Pancreas (tissue), 10 donors: ENCODE data around the gene ATP13A2. TPM values are rescaled to one million over a fixed set of nuclear protein-coding genes. Genes with fewer than 3 reads are reported as not detected.

Experiments used
- ATAC-seq, 4 donors: fragments of 200-7000 bp; cut with Tn5 transposase; one replicate each; pipeline versions ENCODE4 v1.8.0 to v1.9.1; 2020; ENCODE audit warnings: mild to moderate bottlenecking in 4 of 4, moderate library complexity in 4 of 4
- DNase-seq, 6 donors: peaks; one replicate each; pipeline ENCODE4 v3.0.0-alpha.2; 2020
- FAIRE-seq: peaks from 2 replicates; lab custom pipeline; 2012; peaks lifted over from hg19 to GRCh38; lab: Jason Lieb, UNC
- H3K27ac ChIP-seq, 4 donors: fragments of 200-600 bp; sonication (generic); 1 replicate in 3 of 4; 2 replicates in 1 of 4; pipeline versions ENCODE4 v1.5.0 to v1.8.0; 2020
- H3K27me3 ChIP-seq, 4 donors: fragments of 200-600 bp; one replicate each; pipeline ENCODE4 v1.8.0; 2021
- H3K36me3 ChIP-seq, 3 donors: fragments of 200-600 bp; sonication (generic) in 1 of 3; one replicate each; pipeline versions ENCODE4 v1.5.0 to v1.8.0; 2020 to 2021
- H3K4me1 ChIP-seq, 3 donors: fragments of 200-600 bp; one replicate each; pipeline ENCODE4 v1.8.0; 2021
- H3K4me3 ChIP-seq, 4 donors: fragments of 200-600 bp; sonication (generic) in 2 of 4; one replicate each; pipeline versions ENCODE4 v1.5.0 to v1.8.0; 2020 to 2021
- H3K9me3 ChIP-seq, 4 donors: fragments of 200-600 bp; one replicate each; pipeline ENCODE4 v1.8.0; 2021
- WGBS, 2 donors: extraction: QIAGEN DNeasy Blood & Tissue Kit; methylation state at CpG; one replicate each; pipeline ENCODE4 v1.1.7; 2013; 5-methylcytosine and 5-hydroxymethylcytosine counted together
- intact Hi-C, 3 donors: fragments of 100-400 bp; cut with DNase I; formaldehyde crosslinking; loops; one replicate each; pipeline versions ENCODE4 v1.11.1 to v1.14.2; 2022
- polyA plus RNA-seq, 2 donors: library from polyadenylated mRNA; stranded (reverse); fragments of 200-250 nt; gene quantifications; one replicate each; pipeline ENCODE4 v1.2.3, GENCODE V29; 2013
- total RNA-seq, 6 donors: library from RNA; stranded (reverse); fragmentation: NEBNext Ultra II Directional in 4 of 6; extraction: Animal tissue kit (Norgen Biotek cat#: 25700) in 4 of 6; gene quantifications; one replicate each; pipeline versions ENCODE4 v1.2.1 to v1.2.4, GENCODE V29; 2021 to 2023
- TF ChIP-seq, protein P1 (sequence below), 4 donors: fragments of 200-600 bp; sonication (generic) in 3 of 4; IDR thresholded peaks; one replicate each; pipeline versions ENCODE4 v1.5.0 to v1.8.0; 2021; ENCODE audit warnings: antibody characterized with exemption in 4 of 4
- donor health status: healthy with polysubstance abuse.
- donor health status: DM: no; HTN: no; CAD: no; lungs with moderate emphysema.
- donor health status: DM: no; HTN: no; CAD: no.
- donor health status: control.
- donor health status: control.
- donor health status: Bipolar disorder and iron deficiency.
- donor health status: DM: yes; HTN: yes; CAD: no.
- donor health status: DM: no; HTN: no; CAD: no.
- donor health status: DM: no; HTN: no; CAD: no.
- donor health status: DM: yes; HTN: yes; CAD: no.

Gene ATP13A2
- total and polyA plus RNA-seq, 8 donors, result 33.2 to 64.1 (median 47.8) TPM

DNA sequence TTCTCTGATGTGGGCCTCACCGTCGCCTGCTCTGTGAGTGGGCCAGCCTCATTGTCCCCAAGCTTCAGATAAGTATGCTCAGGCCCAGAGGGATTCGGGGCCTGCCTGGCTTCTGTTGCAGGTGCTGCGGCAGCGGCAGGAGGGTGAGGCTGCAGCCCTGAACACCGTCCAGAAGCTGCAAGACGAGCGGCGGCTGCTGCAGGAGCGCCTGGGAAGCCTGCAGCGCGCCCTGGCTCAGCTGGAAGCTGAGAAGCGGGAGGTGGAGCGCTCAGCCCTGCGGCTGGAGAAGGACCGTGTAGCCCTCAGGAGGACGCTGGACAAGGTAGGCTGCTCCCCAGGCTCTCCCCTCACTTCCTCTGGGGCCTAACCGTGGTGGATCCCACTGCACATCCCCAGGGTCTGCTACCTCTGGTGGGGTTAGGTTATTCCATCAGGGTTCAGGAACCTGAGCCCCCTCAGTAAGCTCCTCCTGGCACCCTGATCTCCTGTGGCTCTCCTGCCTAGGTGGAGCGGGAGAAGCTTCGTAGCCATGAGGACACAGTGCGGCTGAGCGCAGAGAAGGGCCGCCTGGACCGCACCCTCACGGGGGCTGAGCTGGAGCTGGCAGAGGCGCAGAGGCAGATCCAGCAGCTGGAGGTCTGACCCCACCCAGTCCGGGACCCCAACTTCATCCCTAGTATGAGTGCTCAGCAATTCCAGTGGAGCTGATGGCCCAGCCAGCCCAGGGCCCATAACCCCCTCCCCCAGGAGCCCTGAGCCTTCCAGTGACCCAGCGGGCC lies 41.4 kb downstream of the ATP13A2 start:
- Histone ChIP-seq H3K4me1 (no peaks in the 10 kb centered on the region), H3K27me3 (no peaks in the 10 kb centered on the region), H3K4me3 (no peak overlapping the region), H3K9me3 (no peaks in the 10 kb centered on the region), H3K27ac (no peak overlapping the region), H3K36me3 (peaks cover 0 to 17% (median 0%) of the 10 kb centered on the region in 3 donors)
- FAIRE-seq (no peak), DNase-seq (no peak), ATAC-seq (no peak)
- TF ChIP-seq, protein P1, sequence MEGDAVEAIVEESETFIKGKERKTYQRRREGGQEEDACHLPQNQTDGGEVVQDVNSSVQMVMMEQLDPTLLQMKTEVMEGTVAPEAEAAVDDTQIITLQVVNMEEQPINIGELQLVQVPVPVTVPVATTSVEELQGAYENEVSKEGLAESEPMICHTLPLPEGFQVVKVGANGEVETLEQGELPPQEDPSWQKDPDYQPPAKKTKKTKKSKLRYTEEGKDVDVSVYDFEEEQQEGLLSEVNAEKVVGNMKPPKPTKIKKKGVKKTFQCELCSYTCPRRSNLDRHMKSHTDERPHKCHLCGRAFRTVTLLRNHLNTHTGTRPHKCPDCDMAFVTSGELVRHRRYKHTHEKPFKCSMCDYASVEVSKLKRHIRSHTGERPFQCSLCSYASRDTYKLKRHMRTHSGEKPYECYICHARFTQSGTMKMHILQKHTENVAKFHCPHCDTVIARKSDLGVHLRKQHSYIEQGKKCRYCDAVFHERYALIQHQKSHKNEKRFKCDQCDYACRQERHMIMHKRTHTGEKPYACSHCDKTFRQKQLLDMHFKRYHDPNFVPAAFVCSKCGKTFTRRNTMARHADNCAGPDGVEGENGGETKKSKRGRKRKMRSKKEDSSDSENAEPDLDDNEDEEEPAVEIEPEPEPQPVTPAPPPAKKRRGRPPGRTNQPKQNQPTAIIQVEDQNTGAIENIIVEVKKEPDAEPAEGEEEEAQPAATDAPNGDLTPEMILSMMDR (IDR thresholded peaks at IDR 0.05), result no peak
- intact Hi-C loops, result no loop called here
- 94 to 95% methylated on average over 28 of the region's 28 CpGs for WGBS, 2 donors

DNA sequence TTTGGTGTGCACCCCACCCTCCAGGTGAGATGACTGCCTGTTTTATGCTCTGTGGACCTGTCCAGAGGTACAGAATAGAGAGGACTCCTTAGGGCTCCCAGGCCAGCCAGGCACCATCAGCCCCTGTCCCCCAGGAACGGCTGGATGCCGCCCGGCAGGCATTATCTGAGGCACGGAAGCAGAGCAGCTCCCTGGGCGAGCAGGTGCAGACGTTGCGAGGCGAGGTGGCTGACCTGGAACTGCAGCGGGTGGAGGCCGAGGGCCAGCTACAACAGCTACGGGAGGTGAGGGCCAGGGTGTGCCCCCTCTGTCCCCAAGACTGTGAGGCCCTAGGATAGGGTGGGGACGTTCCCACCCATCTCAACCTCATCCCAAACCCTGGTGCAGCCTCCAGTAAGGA lies 42.1 kb downstream of the ATP13A2 start:
- Histone ChIP-seq H3K9me3 (no peaks in the 10 kb centered on the region), H3K36me3 (peaks cover 0 to 17% (median 0%) of the 10 kb centered on the region in 3 donors), H3K27me3 (no peaks in the 10 kb centered on the region), H3K4me1 (no peaks in the 10 kb centered on the region), H3K27ac (no peak overlapping the region), H3K4me3 (no peak overlapping the region)
- TF ChIP-seq, protein P1 (IDR thresholded peaks at IDR 0.05), result no peak
- DNase-seq (no peak), FAIRE-seq (no peak), ATAC-seq (no peak)
- 95% methylated on average over 12 of the region's 12 CpGs for WGBS, 2 donors
- intact Hi-C loops, result no loop called here

DNA sequence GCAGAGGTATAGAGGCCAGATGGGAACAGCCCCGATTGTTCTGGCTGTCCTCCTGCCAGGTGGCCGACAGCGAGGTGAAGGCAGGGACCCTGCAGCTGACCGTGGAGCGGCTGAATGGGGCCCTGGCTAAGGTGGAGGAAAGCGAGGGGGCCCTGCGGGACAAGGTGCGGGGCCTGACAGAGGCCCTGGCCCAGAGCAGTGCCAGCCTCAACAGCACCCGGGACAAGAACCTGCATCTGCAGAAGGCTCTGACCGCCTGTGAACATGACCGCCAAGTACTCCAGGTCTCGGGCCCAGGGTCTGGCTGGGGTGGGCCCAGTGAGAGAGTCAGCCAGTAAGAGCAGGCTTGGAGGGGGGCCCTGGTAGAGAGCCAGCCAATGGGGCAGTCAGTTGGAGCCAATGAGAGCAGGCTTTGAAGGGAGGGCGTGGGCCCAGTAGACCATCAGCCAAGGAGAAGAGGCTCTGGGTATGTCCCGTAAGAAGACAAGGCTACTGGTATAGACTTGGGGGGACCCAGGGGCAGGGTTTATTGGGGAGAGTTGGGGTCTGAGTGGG lies 42.6 kb downstream of the ATP13A2 start:
- Histone ChIP-seq H3K9me3 (no peaks in the 10 kb centered on the region), H3K36me3 (peaks cover 0 to 17% (median 0%) of the 10 kb centered on the region in 3 donors), H3K4me1 (no peaks in the 10 kb centered on the region), H3K27ac (no peak overlapping the region), H3K27me3 (no peaks in the 10 kb centered on the region), H3K4me3 (no peak overlapping the region)
- 87 to 89% methylated on average over 11 to 14 of the region's 14 CpGs for WGBS, 2 donors
- FAIRE-seq, result no peak
- intact Hi-C loops, result no loop called here
- no peak for ATAC-seq
- peak in 1 of 6 donors; percentile 66 for DNase-seq
- TF ChIP-seq, protein P1 (IDR thresholded peaks at IDR 0.05), result no peak

DNA sequence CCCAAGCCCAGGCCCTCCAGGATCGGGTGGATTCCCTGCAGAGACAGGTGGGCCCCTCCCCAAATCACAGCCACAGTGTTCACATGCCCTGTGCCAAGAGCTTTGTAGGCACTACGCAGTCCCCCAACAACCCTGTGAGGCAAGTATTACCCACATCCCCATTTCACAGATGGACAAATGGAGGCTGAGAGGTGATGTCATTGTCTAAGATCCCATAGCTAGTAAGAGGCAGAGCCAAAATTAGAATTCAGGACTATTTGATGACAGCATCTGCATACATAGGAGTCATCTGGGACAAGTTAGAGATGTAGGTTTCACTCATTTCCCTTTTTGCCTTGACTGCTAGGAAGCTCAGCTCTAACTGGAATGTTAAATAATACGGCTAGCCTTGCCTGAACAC lies 43.4 kb downstream of the ATP13A2 start:
- Histone ChIP-seq H3K36me3 (peaks cover 0 to 17% (median 0%) of the 10 kb centered on the region in 3 donors), H3K9me3 (no peaks in the 10 kb centered on the region), H3K27me3 (no peaks in the 10 kb centered on the region), H3K27ac (no peak overlapping the region), H3K4me1 (no peaks in the 10 kb centered on the region), H3K4me3 (no peak overlapping the region)
- no peak for FAIRE-seq
- no peak for DNase-seq
- ATAC-seq, result no peak
- WGBS, 2 donors, result 98 to 99% methylated on average over 3 of the region's 3 CpGs
- intact Hi-C loops, result no loop called here
- TF ChIP-seq, protein P1 (IDR thresholded peaks at IDR 0.05), result no peak

DNA sequence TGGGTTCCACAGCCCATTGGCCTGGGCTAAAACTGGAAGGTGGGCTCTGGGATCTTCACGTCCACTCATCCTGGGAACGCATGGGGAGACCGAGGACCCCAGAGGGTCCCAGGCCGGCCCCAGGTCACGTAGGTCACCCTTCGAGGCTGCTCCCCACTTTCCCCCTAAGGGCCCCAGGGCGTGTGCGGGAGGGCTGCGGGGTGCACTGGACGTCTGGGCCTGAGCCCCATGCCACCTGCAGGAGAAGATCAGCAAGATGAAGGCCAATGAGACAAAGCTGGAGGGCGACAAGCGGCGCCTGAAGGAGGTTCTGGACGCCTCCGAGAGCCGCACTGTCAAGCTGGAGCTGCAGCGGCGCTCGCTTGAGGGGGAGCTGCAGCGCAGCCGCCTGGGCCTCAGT lies 43.8 kb downstream of the ATP13A2 start:
- Histone ChIP-seq H3K4me3 (no peak overlapping the region), H3K27ac (no peak overlapping the region), H3K9me3 (no peaks in the 10 kb centered on the region), H3K4me1 (no peaks in the 10 kb centered on the region), H3K36me3 (peaks cover 0 to 17% (median 0%) of the 10 kb centered on the region in 3 donors), H3K27me3 (no peaks in the 10 kb centered on the region)
- FAIRE-seq, result no peak
- TF ChIP-seq, protein P1 (IDR thresholded peaks at IDR 0.05), result no peak
- whole genome bisulfite sequencing, 2 donors, result 96 to 97% methylated on average over 21 of the region's 21 CpGs
- DNase-seq, result peak in 1 of 6 donors; percentile 65
- no peak for ATAC-seq
- intact Hi-C loops, result no loop called here
